Kidney epithelial cell (primary cell): ENCODE results near the gene DLAT. TPM values are rescaled to one million over a fixed set of nuclear protein-coding genes. Genes with fewer than 3 reads are reported as not detected.

ENCODE experiments used
- DNase-seq: peaks from one replicate; pipeline ENCODE4 v3.0.0-alpha.2; 2010; ENCODE audit warnings: low read depth
- H3K27me3 ChIP-seq: 2 replicates; pipeline ENCODE4 v1.6.0; 2011; ENCODE audit warnings: low read length; ENCODE audit not compliant: control insufficient read depth, insufficient read depth
- H3K36me3 ChIP-seq: 2 replicates; pipeline ENCODE4 v1.5.1; 2011; ENCODE audit warnings: low read length; ENCODE audit not compliant: control insufficient read depth, insufficient read depth
- H3K4me3 ChIP-seq: 2 replicates; pipeline ENCODE4 v1.5.1; 2011; ENCODE audit warnings: low read depth, mild to moderate bottlenecking, control low read depth, low read length
- CTCF ChIP-seq: IDR thresholded peaks from 2 replicates; pipeline ENCODE4 v1.5.1; 2011; ENCODE audit warnings: mild to moderate bottlenecking, moderate library complexity, low read length, control low read depth, inconsistent platforms; ENCODE audit not compliant: insufficient read depth, poor library complexity, severe bottlenecking
- total RNA-seq: library from RNA; depleted of rRNA; stranded (reverse); fragments of >200 nt; gene quantifications from 2 replicates; pipeline ENCODE4 v1.2.3, GENCODE V29; 2015

Gene DLAT
- 33.4 and 42.1 TPM in 2 replicates for total RNA-seq

DNA sequence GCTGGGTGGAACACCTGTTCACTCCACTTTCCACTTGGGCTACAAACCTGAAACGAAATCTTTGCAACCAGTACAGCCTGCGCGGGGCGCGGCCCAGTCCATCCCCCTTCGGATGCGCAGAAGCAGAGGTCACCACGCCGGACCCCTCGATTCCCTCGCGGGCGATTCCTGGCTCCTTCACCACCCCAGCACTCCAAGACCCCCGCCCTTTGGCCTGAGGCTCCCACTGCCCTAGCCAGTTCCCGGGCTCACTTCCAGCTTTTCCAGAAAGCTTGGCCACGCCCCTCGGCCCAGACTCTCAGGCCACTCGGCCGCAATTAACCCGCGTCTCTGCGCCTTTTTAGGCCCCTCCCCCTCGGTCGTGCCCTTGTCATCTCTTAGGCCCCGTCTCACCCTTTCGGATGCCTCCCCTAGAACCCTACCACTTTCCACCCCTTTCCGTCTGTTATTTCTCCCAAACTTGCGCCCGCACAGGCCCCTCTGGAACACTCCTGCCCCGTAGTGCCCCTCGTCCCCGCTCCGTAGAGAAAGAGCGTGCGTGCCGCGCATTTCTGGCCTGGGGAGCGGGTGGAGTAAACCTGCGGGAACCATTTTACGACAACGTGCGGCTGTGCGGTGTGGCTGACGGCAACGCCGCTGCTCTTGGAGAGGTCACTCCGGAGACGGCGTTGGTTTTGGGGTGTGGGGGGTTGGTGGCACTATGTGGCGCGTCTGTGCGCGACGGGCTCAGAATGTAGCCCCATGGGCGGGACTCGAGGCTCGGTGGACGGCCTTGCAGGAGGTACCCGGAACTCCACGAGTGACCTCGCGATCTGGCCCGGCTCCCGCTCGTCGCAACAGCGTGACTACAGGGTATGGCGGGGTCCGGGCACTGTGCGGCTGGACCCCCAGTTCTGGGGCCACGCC, at the start of gene DLAT:
Gene DLAT, plus strand, starts transcription at position 636 of the 906 bp plus-strand sequence. Its CDS starts 65 bp downstream, at position 701.
- H3K36me3 ChIP-seq = no peaks in the 10 kb centered on the region
- no peaks in the 10 kb centered on the region for H3K27me3 ChIP-seq
- DNase-seq = peak; percentile 34
- peak within 1 kb of the TSS; percentile 87 for H3K4me3 ChIP-seq
- no peak for TF ChIP-seq CTCF

DNA sequence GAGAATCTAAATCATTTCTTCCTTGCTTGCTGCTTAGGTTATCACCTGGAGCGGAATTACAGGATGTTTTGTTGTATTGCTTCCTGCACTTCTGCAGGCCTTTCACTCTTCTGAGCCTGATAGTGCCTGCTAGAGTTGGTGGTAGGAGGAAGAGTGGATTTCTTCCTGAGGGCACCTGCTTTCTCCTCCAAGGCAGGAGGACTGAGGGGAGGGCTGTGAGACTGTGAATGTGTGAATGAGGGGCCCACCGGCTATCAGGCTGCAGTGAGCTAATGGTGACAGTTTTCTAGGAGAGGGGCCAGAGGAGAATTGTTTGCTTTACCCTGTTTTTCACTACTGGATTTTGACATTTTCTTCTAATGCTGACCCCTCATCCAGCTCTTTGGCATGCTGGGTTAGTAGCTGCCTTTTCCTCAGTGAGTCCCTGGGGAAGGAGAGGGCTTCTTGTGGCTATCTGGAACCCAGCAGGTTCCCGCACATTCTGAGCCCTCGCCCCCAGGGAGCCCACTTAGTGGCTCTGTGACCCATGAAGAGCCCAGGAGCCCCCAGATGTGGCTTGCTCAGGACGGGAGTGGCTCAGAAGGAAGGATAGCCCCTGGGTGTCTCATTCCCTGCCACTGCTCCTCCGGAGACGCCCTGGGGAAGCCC, 49.0 kb upstream of the DLAT start:
- no peak for TF ChIP-seq CTCF
- no peak for DNase-seq
- Histone ChIP-seq H3K36me3 (no peaks in the 10 kb centered on the region), H3K4me3 (no peak overlapping the region), H3K27me3 (no peaks in the 10 kb centered on the region)

- Histone ChIP-seq H3K36me3 (no peaks in the 10 kb centered on the region), H3K27me3 (no peaks in the 10 kb centered on the region), H3K4me3 (peak overlapping the region; percentile 56)
- DNase-seq = no peak
- TF ChIP-seq CTCF = no peak
Observed at GRCh38 chr11:111976767-111977145, 48.5 kb upstream of the DLAT start.

DNA sequence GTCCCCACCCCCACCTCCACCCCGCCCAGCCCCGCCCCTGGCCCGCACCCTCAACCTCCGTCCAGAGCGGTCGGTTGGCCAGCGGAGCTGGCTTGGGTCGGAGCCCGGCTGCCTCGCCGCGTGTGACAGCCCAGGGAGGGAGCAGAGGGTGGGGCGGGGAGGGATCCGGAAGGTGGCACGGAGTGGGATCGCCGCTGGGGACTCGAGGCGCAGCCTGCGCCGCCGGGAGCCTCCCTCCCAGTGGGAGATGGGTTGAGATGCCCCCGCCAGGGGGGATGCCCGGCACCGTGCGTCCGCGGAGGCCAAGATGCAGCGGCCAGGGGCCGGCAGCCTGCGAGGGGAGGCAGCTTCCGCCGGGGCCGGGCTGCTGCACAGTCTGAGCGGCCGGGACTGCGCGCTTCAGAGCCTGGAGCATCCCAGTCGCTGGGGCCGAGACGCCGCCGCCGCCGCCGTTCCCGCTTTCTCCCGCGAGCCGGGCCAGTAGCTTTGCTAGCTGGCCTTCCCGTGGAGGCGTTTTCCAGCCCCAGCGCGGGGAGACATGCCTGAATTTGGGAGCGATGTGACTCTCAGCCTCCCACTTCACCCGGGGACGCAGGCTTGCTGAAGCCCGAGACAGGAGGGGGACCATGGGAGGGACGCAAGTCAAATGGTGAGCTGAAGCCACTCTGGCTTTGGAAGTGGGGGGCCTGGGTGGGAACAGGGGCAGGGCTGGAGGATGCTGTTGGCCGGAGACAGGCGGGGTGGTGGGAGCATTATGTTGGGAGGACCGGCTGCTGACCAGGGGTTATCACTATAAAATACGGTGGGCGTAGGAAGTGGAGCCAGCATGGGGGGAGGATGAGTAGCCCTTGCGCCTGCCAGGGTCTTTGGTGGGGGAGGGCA, 47.8 kb upstream of the DLAT start:
- H3K36me3 ChIP-seq = no peaks in the 10 kb centered on the region
- H3K4me3 ChIP-seq = peak overlapping the region; percentile 56
- no peaks in the 10 kb centered on the region for H3K27me3 ChIP-seq
- TF ChIP-seq CTCF = no peak
- DNase-seq = no peak

DNA sequence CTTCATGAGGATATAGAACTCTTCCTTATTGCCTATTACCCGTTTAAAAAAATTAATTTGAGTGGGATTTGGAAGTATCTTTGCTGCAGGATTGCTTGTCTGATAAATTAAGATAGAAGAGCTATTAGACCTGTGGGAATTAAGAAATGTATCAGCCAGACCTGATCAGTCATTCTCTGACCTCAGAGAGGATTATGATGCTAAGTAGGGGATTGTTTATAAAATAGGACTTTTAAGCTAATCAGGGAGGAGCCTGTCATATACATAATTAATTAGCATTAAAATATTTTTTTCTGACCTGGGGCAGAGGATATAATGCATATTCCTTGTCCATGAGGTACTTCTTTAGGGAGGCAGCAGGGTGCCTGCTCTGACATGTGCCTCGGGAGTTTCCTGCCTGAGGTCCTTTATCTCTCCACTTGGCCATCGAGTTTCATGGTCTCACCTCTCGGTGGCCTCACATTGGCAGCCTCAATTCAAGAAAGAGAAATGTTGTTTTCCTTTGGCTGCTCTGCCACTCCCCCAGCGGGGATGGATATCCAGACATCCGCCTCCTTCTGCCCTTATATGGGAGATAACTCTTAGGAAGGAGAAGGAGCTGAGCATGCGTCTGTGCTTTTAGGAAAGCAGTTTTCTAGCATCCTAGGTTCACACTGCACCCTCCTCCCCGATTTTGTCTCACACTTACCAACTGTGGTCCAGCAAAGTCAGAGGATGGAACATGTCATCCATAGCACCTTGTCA, 47.0 kb upstream of the DLAT start:
- TF ChIP-seq CTCF = no peak
- Histone ChIP-seq H3K4me3 (peak overlapping the region; percentile 56), H3K27me3 (no peaks in the 10 kb centered on the region), H3K36me3 (no peaks in the 10 kb centered on the region)
- DNase-seq = no peak
